Panc1 (cell line): ENCODE results near the gene TMEM129. TPM values are rescaled to one million over a fixed set of nuclear protein-coding genes. Genes with fewer than 3 reads are reported as not detected.

ENCODE experiments used
- ATAC-seq: fragments of 200-7000 bp; cut with Tn5 transposase; 2 replicates; pipeline ENCODE4 v1.9.1; 2020; ENCODE audit warnings: mild to moderate bottlenecking, moderate library complexity
- BruUV-seq: library from RNA; stranded (reverse); fragments of 400-500 nt; replicated peaks from 2 replicates; lab custom pipeline; 2021; lab: Mats Ljungman, UMichigan
- CTCF ChIA-PET: fragments of 300-600 bp; sonication (Branson Sonifier 250); formaldehyde crosslinking; loops from one replicate; lab custom pipeline; 2022; ENCODE audit warnings: antibody characterized with exemption; lab: Charles Lee
- POLR2A ChIA-PET: fragments of 300-600 bp; sonication (Branson Sonifier 250); formaldehyde crosslinking; loops from one replicate; lab custom pipeline; 2022; ENCODE audit warnings: antibody characterized with exemption; lab: Charles Lee
- DNase-seq: peaks from one replicate; pipeline ENCODE4 v3.0.0-alpha.2; 2010; ENCODE audit warnings: low read depth, low spot score
- H3K27ac ChIP-seq: 2 replicates; pipeline ENCODE4 v1.5.1; 2011; ENCODE audit warnings: mild to moderate bottlenecking, low read length, inconsistent platforms
- H3K27me3 ChIP-seq: fragments of 200-500 bp; sonication (Bioruptor generic); 2 replicates; pipeline ENCODE4 v1.6.0; 2014; ENCODE audit warnings: low read length, inconsistent platforms; ENCODE audit not compliant: control insufficient read depth, insufficient read depth
- H3K36me3 ChIP-seq: fragments of 200-500 bp; sonication (Bioruptor generic); 2 replicates; pipeline ENCODE4 v1.5.1; 2014; ENCODE audit warnings: inconsistent platforms, mild to moderate bottlenecking, low read length, moderate library complexity; ENCODE audit not compliant: control insufficient read depth, insufficient read depth
- H3K4me1 ChIP-seq: 2 replicates; pipeline ENCODE4 v1.5.1; 2011; ENCODE audit warnings: inconsistent platforms, mild to moderate bottlenecking, low read length, moderate library complexity; ENCODE audit not compliant: control insufficient read depth, insufficient read depth
- H3K4me3 ChIP-seq, 2 experiments: 2 replicates each; pipeline ENCODE4 v1.5.1; 2011 to 2012; ENCODE audit warnings: low read depth in 2 of 2, low read length in 2 of 2, mild to moderate bottlenecking in 2 of 2, inconsistent platforms in 1 of 2, moderate library complexity in 1 of 2
- H3K9me3 ChIP-seq: fragments of 200-500 bp; sonication (Bioruptor generic); 2 replicates; pipeline ENCODE4 v1.5.1; 2014; ENCODE audit warnings: low read depth, mild to moderate bottlenecking, inconsistent platforms, low read length, moderate library complexity; ENCODE audit not compliant: control insufficient read depth, insufficient read depth
- POLR2AphosphoS5 ChIP-seq: IDR thresholded peaks from 2 replicates; pipeline ENCODE4 v1.6.1; 2012; ENCODE audit warnings: mild to moderate bottlenecking, low read depth, low read length, moderate library complexity
- SIN3A ChIP-seq: IDR thresholded peaks from 2 replicates; pipeline ENCODE4 v1.6.1; 2012; ENCODE audit warnings: low read depth, mild to moderate bottlenecking, low read length, moderate library complexity, borderline replicate concordance; ENCODE audit not compliant: insufficient read depth
- TCF7L2 ChIP-seq: IDR thresholded peaks from 2 replicates; pipeline ENCODE4 v1.6.1; 2011; ENCODE audit warnings: mild to moderate bottlenecking, low read depth, low read length, inconsistent platforms
- in situ Hi-C: cut with HindIII; loops from 2 replicates; pipeline ENCODE4 v1.10.0; 2016; ENCODE audit warnings: low sequenced_read_pairs, low pct_unique_long_range_greater_than_20kb
- intact Hi-C: fragments of 100-400 bp; cut with micrococcal nuclease; formaldehyde crosslinking; loops from one replicate; pipeline ENCODE4 v1.10.0; 2022; ENCODE audit not compliant: unreplicated experiment
- total RNA-seq: library from RNA; stranded (reverse); gene quantifications from one replicate; pipeline ENCODE4 v1.2.1, GENCODE V29; 2021; ENCODE audit not compliant: unreplicated experiment
- TF ChIP-seq, protein P1 (sequence below), 2 experiments: IDR thresholded peaks; 2 replicates each; pipeline ENCODE4 v1.6.1; 2011 to 2012; ENCODE audit warnings: low read depth in 2 of 2, control low read depth in 1 of 2, low read length in 1 of 2, mild to moderate bottlenecking in 1 of 2, moderate library complexity in 1 of 2; ENCODE audit not compliant: insufficient read depth in 1 of 2
- TF ChIP-seq, protein P2 (sequence below): fragments of 450-650 bp; IDR thresholded peaks from 2 replicates; pipeline ENCODE4 v1.5.1; 2017; ENCODE audit warnings: mild to moderate bottlenecking

TMEM129 gene
- total RNA-seq, 1 experiment from 2014 or later = 32.6 TPM

DNA sequence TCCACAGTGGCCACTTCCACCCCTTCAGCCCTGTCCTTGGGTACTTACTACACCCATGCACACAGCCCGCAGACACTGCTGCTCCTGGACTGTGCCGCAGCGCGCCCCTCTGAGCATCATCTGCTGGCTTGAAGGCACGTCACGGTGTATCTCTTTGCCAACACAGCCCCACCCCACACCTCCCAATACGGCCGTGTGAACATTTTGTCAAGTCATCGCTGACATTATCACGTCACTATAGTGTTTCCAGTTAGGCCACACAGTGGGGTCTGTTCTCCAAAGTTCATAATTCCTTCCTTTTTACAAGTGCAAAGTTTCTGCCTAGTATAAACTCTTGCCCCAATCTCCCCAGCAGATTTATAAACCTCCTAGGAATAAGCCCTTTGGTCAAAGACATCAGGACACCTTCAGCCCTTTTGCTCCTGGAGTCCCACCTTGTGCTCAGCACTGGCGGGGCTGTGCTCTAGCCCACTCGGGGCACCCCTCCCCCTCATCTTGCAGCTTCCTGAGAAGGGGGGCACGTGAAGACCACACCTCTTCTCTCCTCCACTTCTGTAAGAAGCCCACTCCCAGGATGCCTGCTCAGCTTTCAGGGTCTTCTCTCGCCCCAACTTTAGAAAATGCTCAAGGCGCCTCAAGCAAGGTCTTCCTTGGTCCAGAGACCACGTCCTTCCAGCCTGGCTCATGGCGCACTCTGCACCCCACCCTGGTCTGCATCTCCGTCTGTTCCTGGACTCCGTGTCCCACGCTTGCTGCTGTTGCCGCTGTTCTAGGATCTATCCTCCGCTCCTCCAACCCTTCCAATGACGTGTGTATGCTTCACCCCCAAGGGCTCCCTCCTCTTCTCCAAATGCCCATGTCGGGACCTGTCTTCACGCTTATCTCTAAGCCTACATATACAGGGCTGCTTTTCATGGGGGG is 44.3 kb downstream of the TMEM129 start:
- Histone ChIP-seq H3K4me1 (no peaks in the 10 kb centered on the region), H3K27me3 (no peaks in the 10 kb centered on the region), H3K9me3 (no peaks in the 10 kb centered on the region), H3K36me3 (no peaks in the 10 kb centered on the region), H3K4me3 (no peak overlapping the region), H3K27ac (no peak overlapping the region)
- ChIA-PET POLR2A (no interaction called here), CTCF (no interaction called here)
- in situ Hi-C loops (no loop called here), intact Hi-C loops (no loop called here)
- TF ChIP-seq, protein P1, sequence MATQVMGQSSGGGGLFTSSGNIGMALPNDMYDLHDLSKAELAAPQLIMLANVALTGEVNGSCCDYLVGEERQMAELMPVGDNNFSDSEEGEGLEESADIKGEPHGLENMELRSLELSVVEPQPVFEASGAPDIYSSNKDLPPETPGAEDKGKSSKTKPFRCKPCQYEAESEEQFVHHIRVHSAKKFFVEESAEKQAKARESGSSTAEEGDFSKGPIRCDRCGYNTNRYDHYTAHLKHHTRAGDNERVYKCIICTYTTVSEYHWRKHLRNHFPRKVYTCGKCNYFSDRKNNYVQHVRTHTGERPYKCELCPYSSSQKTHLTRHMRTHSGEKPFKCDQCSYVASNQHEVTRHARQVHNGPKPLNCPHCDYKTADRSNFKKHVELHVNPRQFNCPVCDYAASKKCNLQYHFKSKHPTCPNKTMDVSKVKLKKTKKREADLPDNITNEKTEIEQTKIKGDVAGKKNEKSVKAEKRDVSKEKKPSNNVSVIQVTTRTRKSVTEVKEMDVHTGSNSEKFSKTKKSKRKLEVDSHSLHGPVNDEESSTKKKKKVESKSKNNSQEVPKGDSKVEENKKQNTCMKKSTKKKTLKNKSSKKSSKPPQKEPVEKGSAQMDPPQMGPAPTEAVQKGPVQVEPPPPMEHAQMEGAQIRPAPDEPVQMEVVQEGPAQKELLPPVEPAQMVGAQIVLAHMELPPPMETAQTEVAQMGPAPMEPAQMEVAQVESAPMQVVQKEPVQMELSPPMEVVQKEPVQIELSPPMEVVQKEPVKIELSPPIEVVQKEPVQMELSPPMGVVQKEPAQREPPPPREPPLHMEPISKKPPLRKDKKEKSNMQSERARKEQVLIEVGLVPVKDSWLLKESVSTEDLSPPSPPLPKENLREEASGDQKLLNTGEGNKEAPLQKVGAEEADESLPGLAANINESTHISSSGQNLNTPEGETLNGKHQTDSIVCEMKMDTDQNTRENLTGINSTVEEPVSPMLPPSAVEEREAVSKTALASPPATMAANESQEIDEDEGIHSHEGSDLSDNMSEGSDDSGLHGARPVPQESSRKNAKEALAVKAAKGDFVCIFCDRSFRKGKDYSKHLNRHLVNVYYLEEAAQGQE (IDR thresholded peaks at IDR 0.05; ENCODE audit: insufficient read depth in 1 of 2, low read depth in 2 of 2, low read length in 1 of 2) = no peak
- no peak for TF ChIP-seq POLR2AphosphoS5
- no peak for TF ChIP-seq SIN3A
- TF ChIP-seq TCF7L2 = no peak
- TF ChIP-seq, protein P2, sequence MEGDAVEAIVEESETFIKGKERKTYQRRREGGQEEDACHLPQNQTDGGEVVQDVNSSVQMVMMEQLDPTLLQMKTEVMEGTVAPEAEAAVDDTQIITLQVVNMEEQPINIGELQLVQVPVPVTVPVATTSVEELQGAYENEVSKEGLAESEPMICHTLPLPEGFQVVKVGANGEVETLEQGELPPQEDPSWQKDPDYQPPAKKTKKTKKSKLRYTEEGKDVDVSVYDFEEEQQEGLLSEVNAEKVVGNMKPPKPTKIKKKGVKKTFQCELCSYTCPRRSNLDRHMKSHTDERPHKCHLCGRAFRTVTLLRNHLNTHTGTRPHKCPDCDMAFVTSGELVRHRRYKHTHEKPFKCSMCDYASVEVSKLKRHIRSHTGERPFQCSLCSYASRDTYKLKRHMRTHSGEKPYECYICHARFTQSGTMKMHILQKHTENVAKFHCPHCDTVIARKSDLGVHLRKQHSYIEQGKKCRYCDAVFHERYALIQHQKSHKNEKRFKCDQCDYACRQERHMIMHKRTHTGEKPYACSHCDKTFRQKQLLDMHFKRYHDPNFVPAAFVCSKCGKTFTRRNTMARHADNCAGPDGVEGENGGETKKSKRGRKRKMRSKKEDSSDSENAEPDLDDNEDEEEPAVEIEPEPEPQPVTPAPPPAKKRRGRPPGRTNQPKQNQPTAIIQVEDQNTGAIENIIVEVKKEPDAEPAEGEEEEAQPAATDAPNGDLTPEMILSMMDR = no peak
- no TSS peak for BruUV-seq
- ATAC-seq = no peak
- DNase-seq = no peak

DNA sequence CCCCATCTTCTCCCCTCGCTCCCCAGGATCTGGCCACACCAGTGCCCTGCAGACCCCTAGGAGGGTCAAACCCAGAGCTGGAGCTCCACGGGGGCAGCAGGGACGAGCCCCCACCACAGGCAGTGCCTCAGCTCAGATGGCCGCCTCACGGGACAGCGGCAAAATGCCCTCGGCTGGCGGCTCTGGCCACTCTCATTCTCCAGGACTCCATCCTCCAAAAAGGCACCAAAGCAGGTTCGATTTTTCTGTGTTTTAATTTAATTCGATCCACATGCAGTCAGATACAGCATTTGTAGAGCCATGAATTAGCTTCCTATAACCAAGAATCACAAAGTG is 45.4 kb downstream of the TMEM129 start:
- in situ Hi-C loops = no loop called here
- ATAC-seq (no peak), DNase-seq (no peak)
- Histone ChIP-seq H3K4me1 (no peaks in the 10 kb centered on the region), H3K9me3 (no peaks in the 10 kb centered on the region), H3K36me3 (no peaks in the 10 kb centered on the region), H3K27me3 (no peaks in the 10 kb centered on the region), H3K27ac (no peak overlapping the region), H3K4me3 (no peak overlapping the region)
- POLR2A ChIA-PET = no interaction called here
- CTCF ChIA-PET = no interaction called here
- intact Hi-C loops = no loop called here
- TF ChIP-seq, protein P2 = no peak
- no TSS peak for BruUV-seq
